ENCODE data around the gene PEDS1. TPM values are rescaled to one million over a fixed set of nuclear protein-coding genes. Genes with fewer than 3 reads are reported as not detected.

PEDS1 gene
- total and polyA plus RNA-seq, 2 of the 8 experiments (the other 6 are each of a cell fraction or from before 2014, with no cell fraction given) = 28.9 to 75.9 TPM

DNA sequence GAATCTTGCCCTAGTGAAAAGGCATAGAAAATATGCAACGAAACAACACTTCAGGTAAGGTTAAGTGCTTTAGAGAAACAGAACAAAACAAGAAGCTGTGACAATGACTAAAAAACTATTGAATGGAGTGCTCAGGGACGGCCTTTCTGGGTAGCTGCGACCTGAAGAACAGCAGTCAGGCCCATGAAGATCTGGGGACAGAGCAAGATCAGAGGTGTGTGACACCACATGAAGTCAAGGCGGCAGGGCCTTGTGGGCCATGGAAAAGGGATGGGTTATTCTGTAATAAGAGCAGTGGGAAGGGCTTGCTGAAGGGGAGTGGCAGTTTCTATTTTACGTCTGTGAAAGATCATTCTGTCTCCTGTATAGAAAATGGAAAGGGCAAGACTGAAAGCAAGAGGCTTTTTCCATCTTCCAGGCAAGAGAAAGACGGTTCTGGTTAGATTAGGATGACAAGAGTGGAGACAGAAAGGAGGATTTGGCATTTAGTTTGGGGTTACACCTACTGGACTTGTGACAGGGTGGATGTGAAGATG is 45.7 kb downstream of the PEDS1 start (continued):
- TF ChIP-seq, protein P1, sequence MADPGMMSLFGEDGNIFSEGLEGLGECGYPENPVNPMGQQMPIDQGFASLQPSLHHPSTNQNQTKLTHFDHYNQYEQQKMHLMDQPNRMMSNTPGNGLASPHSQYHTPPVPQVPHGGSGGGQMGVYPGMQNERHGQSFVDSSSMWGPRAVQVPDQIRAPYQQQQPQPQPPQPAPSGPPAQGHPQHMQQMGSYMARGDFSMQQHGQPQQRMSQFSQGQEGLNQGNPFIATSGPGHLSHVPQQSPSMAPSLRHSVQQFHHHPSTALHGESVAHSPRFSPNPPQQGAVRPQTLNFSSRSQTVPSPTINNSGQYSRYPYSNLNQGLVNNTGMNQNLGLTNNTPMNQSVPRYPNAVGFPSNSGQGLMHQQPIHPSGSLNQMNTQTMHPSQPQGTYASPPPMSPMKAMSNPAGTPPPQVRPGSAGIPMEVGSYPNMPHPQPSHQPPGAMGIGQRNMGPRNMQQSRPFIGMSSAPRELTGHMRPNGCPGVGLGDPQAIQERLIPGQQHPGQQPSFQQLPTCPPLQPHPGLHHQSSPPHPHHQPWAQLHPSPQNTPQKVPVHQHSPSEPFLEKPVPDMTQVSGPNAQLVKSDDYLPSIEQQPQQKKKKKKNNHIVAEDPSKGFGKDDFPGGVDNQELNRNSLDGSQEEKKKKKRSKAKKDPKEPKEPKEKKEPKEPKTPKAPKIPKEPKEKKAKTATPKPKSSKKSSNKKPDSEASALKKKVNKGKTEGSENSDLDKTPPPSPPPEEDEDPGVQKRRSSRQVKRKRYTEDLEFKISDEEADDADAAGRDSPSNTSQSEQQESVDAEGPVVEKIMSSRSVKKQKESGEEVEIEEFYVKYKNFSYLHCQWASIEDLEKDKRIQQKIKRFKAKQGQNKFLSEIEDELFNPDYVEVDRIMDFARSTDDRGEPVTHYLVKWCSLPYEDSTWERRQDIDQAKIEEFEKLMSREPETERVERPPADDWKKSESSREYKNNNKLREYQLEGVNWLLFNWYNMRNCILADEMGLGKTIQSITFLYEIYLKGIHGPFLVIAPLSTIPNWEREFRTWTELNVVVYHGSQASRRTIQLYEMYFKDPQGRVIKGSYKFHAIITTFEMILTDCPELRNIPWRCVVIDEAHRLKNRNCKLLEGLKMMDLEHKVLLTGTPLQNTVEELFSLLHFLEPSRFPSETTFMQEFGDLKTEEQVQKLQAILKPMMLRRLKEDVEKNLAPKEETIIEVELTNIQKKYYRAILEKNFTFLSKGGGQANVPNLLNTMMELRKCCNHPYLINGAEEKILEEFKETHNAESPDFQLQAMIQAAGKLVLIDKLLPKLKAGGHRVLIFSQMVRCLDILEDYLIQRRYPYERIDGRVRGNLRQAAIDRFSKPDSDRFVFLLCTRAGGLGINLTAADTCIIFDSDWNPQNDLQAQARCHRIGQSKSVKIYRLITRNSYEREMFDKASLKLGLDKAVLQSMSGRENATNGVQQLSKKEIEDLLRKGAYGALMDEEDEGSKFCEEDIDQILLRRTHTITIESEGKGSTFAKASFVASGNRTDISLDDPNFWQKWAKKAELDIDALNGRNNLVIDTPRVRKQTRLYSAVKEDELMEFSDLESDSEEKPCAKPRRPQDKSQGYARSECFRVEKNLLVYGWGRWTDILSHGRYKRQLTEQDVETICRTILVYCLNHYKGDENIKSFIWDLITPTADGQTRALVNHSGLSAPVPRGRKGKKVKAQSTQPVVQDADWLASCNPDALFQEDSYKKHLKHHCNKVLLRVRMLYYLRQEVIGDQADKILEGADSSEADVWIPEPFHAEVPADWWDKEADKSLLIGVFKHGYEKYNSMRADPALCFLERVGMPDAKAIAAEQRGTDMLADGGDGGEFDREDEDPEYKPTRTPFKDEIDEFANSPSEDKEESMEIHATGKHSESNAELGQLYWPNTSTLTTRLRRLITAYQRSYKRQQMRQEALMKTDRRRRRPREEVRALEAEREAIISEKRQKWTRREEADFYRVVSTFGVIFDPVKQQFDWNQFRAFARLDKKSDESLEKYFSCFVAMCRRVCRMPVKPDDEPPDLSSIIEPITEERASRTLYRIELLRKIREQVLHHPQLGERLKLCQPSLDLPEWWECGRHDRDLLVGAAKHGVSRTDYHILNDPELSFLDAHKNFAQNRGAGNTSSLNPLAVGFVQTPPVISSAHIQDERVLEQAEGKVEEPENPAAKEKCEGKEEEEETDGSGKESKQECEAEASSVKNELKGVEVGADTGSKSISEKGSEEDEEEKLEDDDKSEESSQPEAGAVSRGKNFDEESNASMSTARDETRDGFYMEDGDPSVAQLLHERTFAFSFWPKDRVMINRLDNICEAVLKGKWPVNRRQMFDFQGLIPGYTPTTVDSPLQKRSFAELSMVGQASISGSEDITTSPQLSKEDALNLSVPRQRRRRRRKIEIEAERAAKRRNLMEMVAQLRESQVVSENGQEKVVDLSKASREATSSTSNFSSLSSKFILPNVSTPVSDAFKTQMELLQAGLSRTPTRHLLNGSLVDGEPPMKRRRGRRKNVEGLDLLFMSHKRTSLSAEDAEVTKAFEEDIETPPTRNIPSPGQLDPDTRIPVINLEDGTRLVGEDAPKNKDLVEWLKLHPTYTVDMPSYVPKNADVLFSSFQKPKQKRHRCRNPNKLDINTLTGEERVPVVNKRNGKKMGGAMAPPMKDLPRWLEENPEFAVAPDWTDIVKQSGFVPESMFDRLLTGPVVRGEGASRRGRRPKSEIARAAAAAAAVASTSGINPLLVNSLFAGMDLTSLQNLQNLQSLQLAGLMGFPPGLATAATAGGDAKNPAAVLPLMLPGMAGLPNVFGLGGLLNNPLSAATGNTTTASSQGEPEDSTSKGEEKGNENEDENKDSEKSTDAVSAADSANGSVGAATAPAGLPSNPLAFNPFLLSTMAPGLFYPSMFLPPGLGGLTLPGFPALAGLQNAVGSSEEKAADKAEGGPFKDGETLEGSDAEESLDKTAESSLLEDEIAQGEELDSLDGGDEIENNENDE (IDR thresholded peaks at IDR 0.05; ENCODE audit: insufficient replicate concordance, low read length) = no peak
- TF ChIP-seq ASH2L (IDR thresholded peaks at IDR 0.05; ENCODE audit: low read length) = no peak
- TF ChIP-seq SAP30 (IDR thresholded peaks at IDR 0.05; ENCODE audit: insufficient read depth, insufficient replicate concordance, low read length) = no peak
- no peak for TF ChIP-seq GTF2F1 (IDR thresholded peaks at IDR 0.05; ENCODE audit: borderline replicate concordance, low read depth, low read length)
- TF ChIP-seq SP2 (IDR thresholded peaks at IDR 0.05; ENCODE audit: low read length) = no peak
- no peak for TF ChIP-seq JUN (IDR thresholded peaks at IDR 0.05; ENCODE audit: low read depth, low read length)
- no peak for TF ChIP-seq SIN3A (conservative IDR thresholded peaks at IDR 0.05 in 1 of 2, IDR thresholded peaks at IDR 0.05 in 1 of 2; ENCODE audit: low read depth in 1 of 2, low read length in 2 of 2)
- TF ChIP-seq BACH1 (IDR thresholded peaks at IDR 0.05; ENCODE audit: low read length) = no peak
- TF ChIP-seq, protein P2, sequence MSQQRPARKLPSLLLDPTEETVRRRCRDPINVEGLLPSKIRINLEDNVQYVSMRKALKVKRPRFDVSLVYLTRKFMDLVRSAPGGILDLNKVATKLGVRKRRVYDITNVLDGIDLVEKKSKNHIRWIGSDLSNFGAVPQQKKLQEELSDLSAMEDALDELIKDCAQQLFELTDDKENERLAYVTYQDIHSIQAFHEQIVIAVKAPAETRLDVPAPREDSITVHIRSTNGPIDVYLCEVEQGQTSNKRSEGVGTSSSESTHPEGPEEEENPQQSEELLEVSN (IDR thresholded peaks at IDR 0.05) = no peak
- no peak for TF ChIP-seq CTBP2 (IDR thresholded peaks at IDR 0.05; ENCODE audit: borderline replicate concordance, insufficient read depth, insufficient read length, low read length)
